ENCODE data around the gene PRMT6. TPM values are rescaled to one million over a fixed set of nuclear protein-coding genes. Genes with fewer than 3 reads are reported as not detected.
"Not testable (repeated sequence)": the region's sequence is repeated elsewhere in the genome, so short reads cannot be mapped to it uniquely, and the experiment has no call there.

PRMT6 gene
- total RNA-seq, 1 donor from 2014 or later, result 12.6 TPM

DNA sequence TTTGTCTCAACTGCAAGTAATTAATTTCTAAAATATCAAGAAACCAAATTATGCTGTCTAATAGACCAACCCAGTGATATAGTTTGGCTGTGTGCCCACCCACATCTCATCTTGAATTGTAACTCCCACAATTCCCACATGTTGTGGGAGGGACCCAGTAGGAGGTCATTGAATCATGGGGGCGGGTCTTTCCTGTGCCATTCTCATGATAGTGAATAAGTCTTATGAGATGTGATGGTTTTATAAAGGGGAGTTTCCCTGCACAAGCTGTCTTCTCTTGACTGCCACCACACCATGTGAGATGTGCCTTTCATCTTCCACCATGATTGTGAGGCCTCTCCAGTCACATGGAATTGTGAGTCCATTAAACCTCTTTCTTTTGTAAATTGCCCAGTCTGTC is 36.9 kb downstream of the PRMT6 start:
- DNase-seq (ENCODE audit: low read depth in 2 of 2), result not testable (repeated sequence)

DNA sequence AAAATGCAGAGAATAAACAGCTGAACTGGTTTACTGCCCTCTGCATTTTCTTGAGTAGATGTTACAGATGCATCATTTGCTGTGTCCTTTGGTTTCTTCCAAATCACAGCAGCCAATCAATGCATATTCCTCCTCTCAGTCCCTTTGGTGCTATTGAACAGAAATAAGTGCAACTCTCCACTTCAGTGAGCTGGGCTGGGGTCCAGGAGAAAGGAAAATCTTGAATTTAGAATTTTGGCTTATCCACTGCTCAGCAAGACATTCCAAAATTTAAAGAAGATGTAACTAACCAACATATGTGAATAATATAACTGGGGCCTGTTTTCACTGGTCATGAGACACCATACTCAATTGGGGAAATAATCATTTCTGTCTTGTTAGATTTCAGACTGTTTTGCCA is 39.2 kb downstream of the PRMT6 start:
- DNase-seq (ENCODE audit: low read depth in 2 of 2), result no peak

DNA sequence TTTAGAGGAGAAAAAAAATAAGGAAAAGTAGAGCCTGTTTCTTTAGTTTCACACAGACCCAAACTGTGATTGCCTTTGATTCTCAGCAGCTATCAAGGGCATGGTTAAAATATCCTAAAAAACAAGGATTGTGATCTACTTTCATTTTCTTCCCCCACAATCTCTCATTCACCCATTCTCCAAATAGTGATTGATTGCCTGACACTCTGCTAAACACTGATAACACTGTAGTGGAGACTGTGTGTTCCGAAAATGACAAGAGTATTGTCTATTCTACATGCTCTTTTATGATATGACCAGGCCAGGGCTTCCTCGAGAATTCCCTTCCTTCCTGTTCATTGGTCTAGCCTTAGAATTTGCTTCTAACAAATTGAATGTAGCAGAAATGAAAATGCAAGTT is 40.2 kb downstream of the PRMT6 start:
- no peak for DNase-seq (ENCODE audit: low read depth in 2 of 2)

DNA sequence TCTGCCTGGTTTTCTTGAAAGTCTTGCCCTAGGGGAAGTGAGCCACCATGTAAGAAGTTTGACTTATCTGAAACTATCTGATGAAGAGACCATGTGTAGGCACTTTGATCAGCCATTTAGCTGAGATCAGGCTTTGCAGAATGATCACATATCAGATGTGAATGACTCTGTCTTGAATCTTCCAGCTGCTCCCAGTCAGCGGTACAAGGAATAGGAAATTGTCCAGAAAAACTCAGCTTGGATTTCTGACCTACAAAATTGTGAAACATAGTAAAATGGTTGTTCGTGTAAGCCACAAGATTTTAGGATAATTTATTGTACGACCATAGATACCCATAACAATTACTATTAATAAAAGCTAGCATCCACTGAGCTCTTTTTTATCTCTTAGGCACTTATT is 42.5 kb downstream of the PRMT6 start:
- no peak for DNase-seq (ENCODE audit: low read depth in 2 of 2)

DNA sequence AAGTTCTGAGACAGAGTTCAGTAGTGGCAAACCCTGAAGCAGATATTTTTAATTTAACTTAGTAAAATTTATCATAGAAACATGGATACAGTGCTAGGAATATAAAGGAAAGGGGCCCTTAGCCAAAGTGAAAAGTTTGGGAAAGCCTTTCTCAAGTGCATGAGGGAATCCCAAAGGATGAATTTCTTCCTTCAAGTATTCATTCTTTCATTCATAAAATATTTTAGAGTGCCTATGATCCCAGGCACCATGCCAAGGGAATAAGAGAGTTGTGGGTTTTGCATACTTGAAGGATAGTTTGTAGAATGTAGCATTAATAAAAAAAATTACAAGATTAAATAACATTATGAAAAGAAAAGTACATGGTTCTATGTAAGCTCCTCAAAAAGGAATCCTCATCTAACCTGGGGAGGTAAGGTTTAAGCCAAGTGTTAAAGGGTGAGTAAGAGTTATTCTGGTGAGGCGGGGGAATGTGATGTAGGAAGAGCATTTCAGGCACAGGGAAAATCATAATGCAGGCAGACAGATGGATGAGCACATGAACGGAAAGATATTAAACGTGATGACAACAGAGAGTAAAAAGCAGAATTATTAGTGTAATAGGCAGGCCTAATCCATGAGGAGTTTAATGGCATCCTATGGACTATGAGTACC is 44.0 kb downstream of the PRMT6 start:
- DNase-seq (ENCODE audit: low read depth in 2 of 2), result no peak

DNA sequence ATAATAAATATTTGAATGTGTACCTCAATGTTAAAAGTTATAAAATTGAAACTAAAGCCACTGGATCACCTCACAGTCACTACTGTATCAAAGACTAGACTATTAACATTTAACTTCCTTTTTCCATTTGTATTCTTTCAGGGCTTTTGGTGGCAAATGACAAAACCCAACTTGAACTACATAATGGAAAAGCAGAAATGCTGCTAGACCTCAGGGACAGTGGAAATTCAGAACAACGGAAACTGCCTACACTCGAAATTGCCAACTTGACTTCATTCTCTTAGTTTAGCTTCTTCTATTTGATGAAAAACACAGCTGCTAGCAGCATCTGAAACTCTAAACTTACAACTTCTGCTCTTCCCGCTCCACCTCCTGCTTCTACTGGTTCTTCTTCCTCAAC is 49.4 kb downstream of the PRMT6 start:
- DNase-seq (ENCODE audit: low read depth in 2 of 2), result no peak

Other genes starting within 250 kb of the PRMT6 start
- 0.13 TPM in 2 replicates for gene NTNG1, start 84.4 kb downstream of the PRMT6 start, total RNA-seq